ENCODE results near the gene SMAD4. TPM values are rescaled to one million over a fixed set of nuclear protein-coding genes. Genes with fewer than 3 reads are reported as not detected.

SMAD4 gene
- 109 and 116 TPM in 2 replicates for total RNA-seq
- 62.5 and 64.4 TPM in 2 replicates for polyA plus RNA-seq

DNA sequence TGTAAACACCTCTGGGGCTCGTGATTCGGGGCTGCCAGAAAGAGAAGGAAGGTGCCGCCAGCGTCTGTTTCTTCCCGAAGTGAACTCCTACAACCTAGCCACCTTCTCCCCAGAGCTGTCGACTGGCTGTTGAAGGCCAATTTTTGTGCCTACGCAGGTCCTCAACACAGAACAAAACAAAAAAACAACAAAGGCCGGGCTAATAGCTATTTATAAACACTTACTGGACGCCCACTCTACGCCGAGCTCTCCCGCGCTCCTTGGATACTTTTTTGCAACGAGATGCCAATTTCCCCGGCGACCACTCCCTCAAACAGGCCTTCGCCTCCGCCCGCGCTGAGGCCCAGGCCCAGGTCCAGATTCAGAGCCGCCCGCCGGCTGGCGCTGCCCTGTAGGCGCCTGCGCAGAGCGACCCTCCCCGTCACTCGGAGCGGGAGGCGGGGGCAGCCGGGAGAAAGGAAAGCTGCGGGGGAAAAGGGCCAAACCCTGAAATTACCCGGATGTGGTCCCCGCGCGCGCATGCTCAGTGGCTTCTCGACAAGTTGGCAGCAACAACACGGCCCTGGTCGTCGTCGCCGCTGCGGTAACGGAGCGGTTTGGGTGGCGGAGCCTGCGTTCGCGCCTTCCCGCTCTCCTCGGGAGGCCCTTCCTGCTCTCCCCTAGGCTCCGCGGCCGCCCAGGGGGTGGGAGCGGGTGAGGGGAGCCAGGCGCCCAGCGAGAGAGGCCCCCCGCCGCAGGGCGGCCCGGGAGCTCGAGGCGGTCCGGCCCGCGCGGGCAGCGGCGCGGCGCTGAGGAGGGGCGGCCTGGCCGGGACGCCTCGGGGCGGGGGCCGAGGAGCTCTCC is at the start of gene SMAD4:
Gene SMAD4 (plus strand): TSS at position 520 of the 843 bp plus-strand sequence. CDS start 16,834 bp downstream, outside the sequence.
- H3K27ac ChIP-seq: peak within 1 kb of the TSS; percentile 97
- under 1% methylated on average over 49 of the region's 79 CpGs for WGBS (ENCODE audit: low lambda C conversion rate, missing lambda C conversion rate)
- DNase-seq (ENCODE audit: low spot score): peak; percentile 98

DNA sequence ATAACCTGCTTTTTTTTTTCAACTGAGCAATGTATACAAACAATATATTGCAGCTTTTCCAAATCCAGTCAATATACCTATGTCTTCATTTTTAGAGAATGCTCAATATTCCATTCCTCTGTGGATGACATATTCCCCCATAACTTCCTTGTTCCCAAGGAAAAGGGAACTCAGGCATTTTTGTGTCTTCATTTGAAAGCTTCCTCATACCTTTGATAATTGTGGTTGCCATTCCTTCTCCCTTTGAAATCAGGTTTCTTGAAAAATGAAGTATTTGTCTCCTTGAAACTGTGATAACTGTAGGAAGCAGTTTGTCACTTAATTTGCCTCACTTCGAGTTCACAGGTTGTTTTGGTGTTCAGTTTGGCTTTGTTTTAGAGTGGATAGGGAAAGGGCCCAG is 48.6 kb upstream of the SMAD4 start:
- no peak overlapping the region for H3K4me3 ChIP-seq
- H3K36me3 ChIP-seq (replicated peaks; ENCODE audit: insufficient read depth, low read depth): peaks cover 4% of the 10 kb centered on the region
- no peaks in the 10 kb centered on the region for H3K27me3 ChIP-seq
- H3K9me3 ChIP-seq (ENCODE audit: low read depth): peaks cover 5% of the 10 kb centered on the region
- no peak overlapping the region for H2AFZ ChIP-seq
- no peak for DNase-seq (ENCODE audit: low spot score)
- WGBS (ENCODE audit: low lambda C conversion rate, missing lambda C conversion rate): 83% methylated on average over 1 of the region's 1 CpG
- H3K79me2 ChIP-seq: peaks cover 6% of the 10 kb centered on the region
- H3K4me2 ChIP-seq: no peak overlapping the region
- H3K9me2 ChIP-seq (replicated peaks; ENCODE audit: insufficient read depth): no peaks in the 10 kb centered on the region
- TF ChIP-seq EZH2phosphoT487 (IDR thresholded peaks at IDR 0.05; ENCODE audit: low read depth, severe bottlenecking, unreplicated experiment) (no peak), EZH2 (IDR thresholded peaks at IDR 0.05; ENCODE audit: borderline replicate concordance) (no peak)
- TF ChIP-seq, protein P1, sequence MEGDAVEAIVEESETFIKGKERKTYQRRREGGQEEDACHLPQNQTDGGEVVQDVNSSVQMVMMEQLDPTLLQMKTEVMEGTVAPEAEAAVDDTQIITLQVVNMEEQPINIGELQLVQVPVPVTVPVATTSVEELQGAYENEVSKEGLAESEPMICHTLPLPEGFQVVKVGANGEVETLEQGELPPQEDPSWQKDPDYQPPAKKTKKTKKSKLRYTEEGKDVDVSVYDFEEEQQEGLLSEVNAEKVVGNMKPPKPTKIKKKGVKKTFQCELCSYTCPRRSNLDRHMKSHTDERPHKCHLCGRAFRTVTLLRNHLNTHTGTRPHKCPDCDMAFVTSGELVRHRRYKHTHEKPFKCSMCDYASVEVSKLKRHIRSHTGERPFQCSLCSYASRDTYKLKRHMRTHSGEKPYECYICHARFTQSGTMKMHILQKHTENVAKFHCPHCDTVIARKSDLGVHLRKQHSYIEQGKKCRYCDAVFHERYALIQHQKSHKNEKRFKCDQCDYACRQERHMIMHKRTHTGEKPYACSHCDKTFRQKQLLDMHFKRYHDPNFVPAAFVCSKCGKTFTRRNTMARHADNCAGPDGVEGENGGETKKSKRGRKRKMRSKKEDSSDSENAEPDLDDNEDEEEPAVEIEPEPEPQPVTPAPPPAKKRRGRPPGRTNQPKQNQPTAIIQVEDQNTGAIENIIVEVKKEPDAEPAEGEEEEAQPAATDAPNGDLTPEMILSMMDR (IDR thresholded peaks at IDR 0.05; ENCODE audit: poor library complexity): no peak
- peaks cover 4% of the 10 kb centered on the region for H3K4me1 ChIP-seq (ENCODE audit: insufficient read depth)
- no peak overlapping the region for H3K27ac ChIP-seq
- no peaks in the 10 kb centered on the region for H4K20me1 ChIP-seq (ENCODE audit: insufficient read depth, poor library complexity, severe bottlenecking)

More for the DNA sequence above, at the start of gene SMAD4:
- Histone ChIP-seq H3K9me2 (replicated peaks; ENCODE audit: insufficient read depth) (no peaks in the 10 kb centered on the region), H2AFZ (peak within 1 kb of the TSS; percentile 92), H3K9me3 (ENCODE audit: low read depth) (no peaks in the 10 kb centered on the region), H3K36me3 (replicated peaks; ENCODE audit: insufficient read depth, low read depth) (no peaks in the 10 kb centered on the region), H3K4me3 (peak within 1 kb of the TSS; percentile 58), H3K4me1 (ENCODE audit: insufficient read depth) (peaks cover 33% of the 10 kb centered on the region), H4K20me1 (ENCODE audit: insufficient read depth, poor library complexity, severe bottlenecking) (peaks cover 43% of the 10 kb centered on the region), H3K27me3 (no peaks in the 10 kb centered on the region), H3K4me2 (peak within 1 kb of the TSS; percentile 81), H3K79me2 (peaks cover 78% of the 10 kb centered on the region)
- no peak for TF ChIP-seq EZH2phosphoT487 (IDR thresholded peaks at IDR 0.05; ENCODE audit: low read depth, severe bottlenecking, unreplicated experiment)
- TF ChIP-seq, protein P1 (IDR thresholded peaks at IDR 0.05; ENCODE audit: poor library complexity): no peak
- no peak for TF ChIP-seq EZH2 (IDR thresholded peaks at IDR 0.05; ENCODE audit: borderline replicate concordance)

DNA sequence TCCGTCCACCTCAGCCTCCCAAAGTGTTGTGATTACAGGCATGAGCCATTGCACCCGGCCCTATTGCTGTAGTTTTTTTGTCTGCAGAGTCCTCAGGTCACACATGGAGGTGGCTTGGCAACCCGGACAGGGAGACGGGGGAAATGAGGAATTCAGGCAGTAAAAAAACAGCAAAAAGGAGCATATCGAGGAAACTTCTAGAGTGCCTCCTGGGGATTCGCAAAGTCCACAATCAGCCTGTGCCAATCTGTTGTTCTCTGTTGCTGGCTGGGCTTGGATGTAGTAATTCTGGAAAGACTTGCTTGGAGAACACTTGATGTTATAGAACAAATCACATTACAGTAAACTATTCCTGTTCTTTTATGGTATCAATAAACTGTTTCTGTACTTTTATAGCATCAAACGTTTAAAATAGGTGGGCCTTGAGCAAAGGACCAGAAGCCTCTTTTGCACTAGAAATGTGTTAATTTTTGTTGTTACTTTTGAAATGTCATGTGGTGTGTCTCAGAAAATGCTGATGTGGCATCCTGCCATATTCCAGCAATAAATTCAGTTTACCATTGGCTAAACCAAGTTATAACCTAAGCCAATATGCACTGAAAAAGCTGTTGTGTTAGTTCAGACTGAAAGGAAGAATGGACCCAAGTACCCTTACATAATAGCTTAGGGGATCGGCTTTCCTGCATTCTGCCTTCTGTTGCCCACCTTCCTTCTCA is 47.8 kb upstream of the SMAD4 start:
- Histone ChIP-seq H3K9me3 (ENCODE audit: low read depth) (no peaks in the 10 kb centered on the region), H3K27me3 (no peaks in the 10 kb centered on the region), H2AFZ (no peak overlapping the region), H3K4me2 (no peak overlapping the region), H3K4me3 (no peak overlapping the region), H4K20me1 (ENCODE audit: insufficient read depth, poor library complexity, severe bottlenecking) (no peaks in the 10 kb centered on the region), H3K4me1 (ENCODE audit: insufficient read depth) (peaks cover 4% of the 10 kb centered on the region), H3K27ac (peak overlapping the region; percentile 58), H3K36me3 (replicated peaks; ENCODE audit: insufficient read depth, low read depth) (no peaks in the 10 kb centered on the region), H3K79me2 (peaks cover 6% of the 10 kb centered on the region), H3K9me2 (replicated peaks; ENCODE audit: insufficient read depth) (no peaks in the 10 kb centered on the region)
- no peak for DNase-seq (ENCODE audit: low spot score)
- TF ChIP-seq EZH2phosphoT487 (IDR thresholded peaks at IDR 0.05; ENCODE audit: low read depth, severe bottlenecking, unreplicated experiment) (no peak), EZH2 (IDR thresholded peaks at IDR 0.05; ENCODE audit: borderline replicate concordance) (no peak)
- TF ChIP-seq, protein P1 (IDR thresholded peaks at IDR 0.05; ENCODE audit: poor library complexity): no peak
- WGBS (ENCODE audit: low lambda C conversion rate, missing lambda C conversion rate): 85% methylated on average over 8 of the region's 8 CpGs

All from hepatocyte (in vitro differentiated cells).